Esophagus muscularis mucosa (tissue), 4 donors: ENCODE results near the gene FERMT3. TPM values are rescaled to one million over a fixed set of nuclear protein-coding genes. Genes with fewer than 3 reads are reported as not detected.

Source experiments
- DNase-seq: peaks from one replicate; pipeline ENCODE4 v3.0.0-alpha.2; 2017; ENCODE audit errors: extremely low spot score
- H3K27ac ChIP-seq, 4 donors: fragments of 200-600 bp; sonication (generic); replicated peaks in 1 of 4; 1 replicate in 3 of 4; 2 replicates in 1 of 4; pipeline ENCODE4 v1.5.1; 2016 to 2019; ENCODE audit warnings: mild to moderate bottlenecking in 1 of 4
- H3K27me3 ChIP-seq, 4 donors: fragments of 200-600 bp; sonication (generic); one replicate each; pipeline versions ENCODE4 v1.5.1 to v1.6.0; 2016 to 2019
- H3K36me3 ChIP-seq, 4 donors: fragments of 200-600 bp; sonication (generic); one replicate each; pipeline ENCODE4 v1.5.1; 2016 to 2019
- H3K4me1 ChIP-seq, 4 donors: fragments of 200-600 bp; sonication (generic); one replicate each; pipeline ENCODE4 v1.5.1; 2016 to 2019
- H3K4me3 ChIP-seq, 4 donors: fragments of 200-600 bp; sonication (generic); 1 replicate in 2 of 4; 2 replicates in 2 of 4; pipeline ENCODE4 v1.5.1; 2016 to 2019; ENCODE audit warnings: mild to moderate bottlenecking in 4 of 4, moderate library complexity in 1 of 4
- H3K9me3 ChIP-seq, 4 donors: fragments of 200-600 bp; sonication (generic); 1 replicate in 3 of 4; 2 replicates in 1 of 4; pipeline ENCODE4 v1.5.1; 2016 to 2019
- EP300 ChIP-seq: sonication (generic); formaldehyde crosslinking; IDR thresholded peaks from one replicate; pipeline ENCODE4 v1.6.1; 2017; ENCODE audit warnings: antibody characterized with exemption
- POLR2A ChIP-seq: fragments of 450-650 bp; IDR thresholded peaks from one replicate; pipeline ENCODE4 v1.6.1; 2017; ENCODE audit warnings: antibody characterized with exemption, moderate library complexity, mild to moderate bottlenecking, low read depth
- POLR2AphosphoS5 ChIP-seq, 2 donors: sonication (generic); formaldehyde crosslinking; IDR thresholded peaks; one replicate each; pipeline ENCODE4 v1.6.1; 2017; ENCODE audit warnings: antibody characterized with exemption in 2 of 2
- WGBS: methylation state at CpG from one replicate; pipeline ENCODE4 v1.1.5; 2018; 5-methylcytosine and 5-hydroxymethylcytosine counted together
- intact Hi-C: fragments of 100-400 bp; cut with DNase I; formaldehyde crosslinking; loops from one replicate; pipeline ENCODE4 v1.15.1; 2023
- total RNA-seq, 4 donors: library from RNA; depleted of rRNA; stranded (reverse); fragments of >200 nt; gene quantifications; one replicate each; pipeline versions ENCODE4 v1.1.0 to v1.2.1, GENCODE V29; 2016
- TF ChIP-seq, protein P1 (sequence below), 3 experiments: fragments of 200-600 bp in 2 of 3; fragments of 450-650 bp in 1 of 3; sonication (generic) in 2 of 3; IDR thresholded peaks; one replicate each; pipeline ENCODE4 v1.5.1; 2017 to 2019; ENCODE audit warnings: antibody characterized with exemption in 3 of 3, mild to moderate bottlenecking in 2 of 3, moderate library complexity in 1 of 3

FERMT3 gene
- total RNA-seq, 4 donors from 2014 or later = 12.9 to 35.5 (median 15.5) TPM

DNA sequence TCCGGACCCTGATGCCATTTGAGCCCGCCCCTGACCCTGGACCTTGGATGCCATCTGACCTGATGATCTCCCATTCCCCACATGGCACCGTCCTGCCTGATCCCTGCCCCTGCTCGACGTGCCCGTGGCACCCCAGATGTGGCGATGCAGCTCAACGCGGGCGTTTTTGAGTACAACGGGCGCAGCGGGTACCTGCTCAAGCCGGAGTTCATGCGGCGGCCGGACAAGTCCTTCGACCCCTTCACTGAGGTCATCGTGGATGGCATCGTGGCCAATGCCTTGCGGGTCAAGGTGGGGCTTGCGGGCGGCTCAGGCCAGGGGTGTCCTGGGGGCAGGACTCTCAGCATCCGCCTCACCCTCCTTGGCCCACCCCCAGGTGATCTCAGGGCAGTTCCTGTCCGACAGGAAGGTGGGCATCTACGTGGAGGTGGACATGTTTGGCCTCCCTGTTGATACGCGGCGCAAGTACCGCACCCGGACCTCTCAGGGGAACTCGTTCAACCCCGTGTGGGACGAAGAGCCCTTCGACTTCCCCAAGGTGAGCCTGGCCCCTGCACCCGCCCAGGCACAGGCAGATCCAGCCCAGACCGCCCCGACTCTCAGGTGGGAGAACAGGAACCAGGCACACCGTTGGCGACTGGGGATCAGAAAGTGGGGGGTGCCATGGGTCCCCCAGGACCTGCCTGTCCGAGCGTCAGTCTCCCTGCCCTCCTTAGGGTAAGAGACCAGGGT is 55.9 kb downstream of the FERMT3 start:
- H3K27me3 ChIP-seq = no peaks in the 10 kb centered on the region
- H3K4me1 ChIP-seq = peaks cover 5 to 6% (median 6%) of the 10 kb centered on the region in 4 donors
- 92% methylated on average over 8 of the region's 42 CpGs for WGBS
- H3K36me3 ChIP-seq = peaks cover 32 to 97% (median 94%) of the 10 kb centered on the region in 4 donors
- H3K9me3 ChIP-seq = no peaks in the 10 kb centered on the region
- DNase-seq = no peak
- intact Hi-C loops = no loop called here
- H3K4me3 ChIP-seq = no peak overlapping the region
- no peak overlapping the region for H3K27ac ChIP-seq
- TF ChIP-seq POLR2AphosphoS5 (IDR thresholded peaks at IDR 0.05) (no peak), POLR2A (no peak), EP300 (no peak)
- TF ChIP-seq, protein P1, sequence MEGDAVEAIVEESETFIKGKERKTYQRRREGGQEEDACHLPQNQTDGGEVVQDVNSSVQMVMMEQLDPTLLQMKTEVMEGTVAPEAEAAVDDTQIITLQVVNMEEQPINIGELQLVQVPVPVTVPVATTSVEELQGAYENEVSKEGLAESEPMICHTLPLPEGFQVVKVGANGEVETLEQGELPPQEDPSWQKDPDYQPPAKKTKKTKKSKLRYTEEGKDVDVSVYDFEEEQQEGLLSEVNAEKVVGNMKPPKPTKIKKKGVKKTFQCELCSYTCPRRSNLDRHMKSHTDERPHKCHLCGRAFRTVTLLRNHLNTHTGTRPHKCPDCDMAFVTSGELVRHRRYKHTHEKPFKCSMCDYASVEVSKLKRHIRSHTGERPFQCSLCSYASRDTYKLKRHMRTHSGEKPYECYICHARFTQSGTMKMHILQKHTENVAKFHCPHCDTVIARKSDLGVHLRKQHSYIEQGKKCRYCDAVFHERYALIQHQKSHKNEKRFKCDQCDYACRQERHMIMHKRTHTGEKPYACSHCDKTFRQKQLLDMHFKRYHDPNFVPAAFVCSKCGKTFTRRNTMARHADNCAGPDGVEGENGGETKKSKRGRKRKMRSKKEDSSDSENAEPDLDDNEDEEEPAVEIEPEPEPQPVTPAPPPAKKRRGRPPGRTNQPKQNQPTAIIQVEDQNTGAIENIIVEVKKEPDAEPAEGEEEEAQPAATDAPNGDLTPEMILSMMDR (IDR thresholded peaks at IDR 0.05) = no peak

DNA sequence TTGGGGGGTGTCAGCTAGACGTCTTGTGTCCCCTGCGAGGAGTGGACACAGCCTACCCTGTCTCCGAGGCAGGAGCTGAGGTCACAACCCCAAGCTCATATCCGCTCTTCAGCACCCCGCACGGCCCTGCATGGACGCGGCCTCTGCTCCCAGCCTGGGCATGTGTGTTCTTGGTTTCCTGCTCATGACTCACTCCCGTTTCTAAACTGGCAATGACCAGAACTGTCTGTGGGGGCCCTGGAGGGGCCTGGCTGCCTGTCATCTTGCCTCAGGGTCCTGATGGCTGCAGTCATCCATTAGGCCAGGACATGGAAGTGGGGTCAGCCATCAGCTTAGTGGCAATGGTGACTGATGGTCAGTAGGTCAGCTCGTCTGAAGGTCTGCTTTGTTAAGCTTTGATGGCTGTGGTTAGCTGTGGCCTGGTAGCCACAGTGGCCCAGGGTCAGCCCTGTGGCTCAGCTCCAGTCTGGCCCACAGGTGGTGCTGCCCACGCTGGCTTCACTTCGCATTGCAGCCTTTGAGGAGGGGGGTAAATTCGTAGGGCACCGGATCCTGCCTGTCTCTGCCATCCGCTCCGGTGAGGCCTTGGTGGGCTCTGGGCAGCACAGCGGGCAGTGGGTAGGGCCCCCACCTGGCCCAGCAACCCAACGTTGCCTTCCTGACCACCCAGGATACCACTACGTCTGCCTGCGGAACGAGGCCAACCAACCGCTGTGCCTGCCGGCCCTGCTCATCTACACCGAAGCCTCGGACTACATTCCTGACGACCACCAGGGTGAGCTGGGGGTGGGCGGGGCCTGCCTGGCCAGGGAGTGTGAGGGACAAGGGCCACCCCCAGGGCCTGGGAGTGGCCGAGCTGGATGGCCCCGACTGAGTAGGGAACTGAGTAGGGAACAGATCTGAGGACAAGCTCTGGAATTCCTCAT is 56.8 kb downstream of the FERMT3 start:
- Histone ChIP-seq H3K36me3 (peaks cover 32 to 89% (median 87%) of the 10 kb centered on the region in 4 donors), H3K27me3 (no peaks in the 10 kb centered on the region), H3K4me3 (no peak overlapping the region), H3K9me3 (no peaks in the 10 kb centered on the region), H3K4me1 (peaks cover 14 to 15% (median 14%) of the 10 kb centered on the region in 4 donors), H3K27ac (no peak overlapping the region)
- intact Hi-C loops = no loop called here
- no peak for TF ChIP-seq POLR2AphosphoS5 (IDR thresholded peaks at IDR 0.05)
- TF ChIP-seq POLR2A = no peak
- TF ChIP-seq EP300 = no peak
- TF ChIP-seq, protein P1 (IDR thresholded peaks at IDR 0.05) = no peak
- WGBS = 61% methylated on average over 6 of the region's 29 CpGs
- DNase-seq = no peak

DNA sequence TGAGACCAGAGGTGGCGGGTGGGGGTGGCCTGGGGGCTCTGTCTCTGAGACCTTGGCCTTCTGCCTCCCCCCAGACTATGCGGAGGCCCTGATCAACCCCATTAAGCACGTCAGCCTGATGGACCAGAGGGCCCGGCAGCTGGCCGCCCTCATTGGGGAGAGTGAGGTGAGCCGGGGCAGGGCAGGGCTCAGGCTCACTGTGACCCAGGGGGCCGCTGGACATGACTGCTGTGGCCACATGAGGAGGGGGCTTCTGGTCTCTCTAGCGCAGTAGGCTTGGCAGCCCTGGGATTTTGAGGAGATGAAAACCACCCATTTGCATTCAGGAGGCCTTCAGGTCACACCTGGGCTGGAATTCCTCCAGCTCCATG is 57.4 kb downstream of the FERMT3 start:
- Histone ChIP-seq H3K4me1 (peaks cover 20 to 21% (median 21%) of the 10 kb centered on the region in 4 donors), H3K9me3 (no peaks in the 10 kb centered on the region), H3K27ac (no peak overlapping the region), H3K27me3 (no peaks in the 10 kb centered on the region), H3K4me3 (no peak overlapping the region), H3K36me3 (peaks cover 27 to 82% (median 81%) of the 10 kb centered on the region in 4 donors)
- intact Hi-C loops = no loop called here
- WGBS = 83% methylated on average over 3 of the region's 8 CpGs
- TF ChIP-seq, protein P1 (IDR thresholded peaks at IDR 0.05) = no peak
- TF ChIP-seq POLR2AphosphoS5 (IDR thresholded peaks at IDR 0.05) (no peak), EP300 (no peak), POLR2A (no peak)
- DNase-seq = no peak

DNA sequence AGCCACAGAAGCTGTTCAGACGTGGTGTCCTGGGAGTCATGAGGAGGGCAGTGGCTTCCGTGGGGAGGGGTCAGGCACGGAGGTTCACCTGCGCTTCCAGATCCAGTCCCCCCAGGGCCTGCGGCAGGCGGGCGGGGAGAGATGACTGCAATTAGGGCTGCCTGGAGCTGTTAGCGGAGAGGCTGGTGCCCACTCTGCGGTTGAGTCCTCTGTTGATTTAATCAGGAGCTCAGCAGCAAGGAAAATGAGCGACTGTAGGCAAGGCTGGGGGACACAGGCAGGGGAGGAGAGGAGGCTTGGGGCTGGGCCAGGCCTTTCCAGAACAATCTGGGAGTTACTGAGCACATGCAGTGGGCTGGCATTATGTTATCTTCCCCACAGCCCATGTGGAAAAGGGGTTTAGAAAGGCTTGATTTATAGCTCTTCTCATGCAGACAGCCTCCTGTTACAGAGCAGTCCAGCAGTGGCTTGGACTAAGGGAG is 57.9 kb downstream of the FERMT3 start:
- no peaks in the 10 kb centered on the region for H3K27me3 ChIP-seq
- H3K4me3 ChIP-seq = no peak overlapping the region
- peaks cover 25 to 77% (median 76%) of the 10 kb centered on the region in 4 donors for H3K36me3 ChIP-seq
- TF ChIP-seq POLR2A (no peak), POLR2AphosphoS5 (IDR thresholded peaks at IDR 0.05) (no peak), EP300 (no peak)
- TF ChIP-seq, protein P1 (IDR thresholded peaks at IDR 0.05) = no peak
- no peak for DNase-seq
- no peak overlapping the region for H3K27ac ChIP-seq
- H3K9me3 ChIP-seq = no peaks in the 10 kb centered on the region
- intact Hi-C loops = no loop called here
- WGBS = 87% methylated on average over 10 of the region's 10 CpGs
- peaks cover 22 to 24% (median 23%) of the 10 kb centered on the region in 4 donors for H3K4me1 ChIP-seq
